Prostate gland (tissue), 2 donors: ENCODE data around the gene PIGU.

Source experiments
- POLR2A ChIP-seq: fragments of 450-650 bp; IDR thresholded peaks from one replicate; pipeline ENCODE4 v1.6.1; 2016; ENCODE audit warnings: antibody characterized with exemption, mild to moderate bottlenecking
- TF ChIP-seq, protein P1 (sequence below), 4 experiments: fragments of 200-600 bp in 2 of 4; fragments of 450-650 bp in 2 of 4; sonication (generic) in 2 of 4; IDR thresholded peaks; 1 replicate in 3 of 4; 2 replicates in 1 of 4; pipeline ENCODE4 v1.5.1; 2016 to 2019; ENCODE audit warnings: antibody characterized with exemption in 4 of 4, mild to moderate bottlenecking in 2 of 4, moderate library complexity in 2 of 4

DNA sequence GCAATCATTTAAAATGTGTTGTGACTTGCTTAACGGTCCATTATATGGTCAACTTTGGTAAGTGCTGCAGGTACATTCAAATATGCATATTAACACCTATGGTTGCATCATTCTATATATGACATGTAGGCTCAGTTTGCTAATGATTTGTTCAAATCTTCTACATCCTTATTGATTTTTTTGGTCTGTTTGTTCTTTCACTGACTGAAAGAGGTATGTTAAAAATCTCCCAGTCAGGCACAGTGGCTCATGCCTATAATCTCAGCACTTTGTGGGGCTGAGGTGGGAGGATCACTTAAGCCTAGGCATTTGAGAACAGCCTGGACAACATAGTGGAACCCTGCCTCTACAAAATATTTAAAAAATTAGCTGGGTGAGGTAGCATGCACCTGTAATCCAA, 29.2 kb downstream of the PIGU start:
- TF ChIP-seq, protein P1, sequence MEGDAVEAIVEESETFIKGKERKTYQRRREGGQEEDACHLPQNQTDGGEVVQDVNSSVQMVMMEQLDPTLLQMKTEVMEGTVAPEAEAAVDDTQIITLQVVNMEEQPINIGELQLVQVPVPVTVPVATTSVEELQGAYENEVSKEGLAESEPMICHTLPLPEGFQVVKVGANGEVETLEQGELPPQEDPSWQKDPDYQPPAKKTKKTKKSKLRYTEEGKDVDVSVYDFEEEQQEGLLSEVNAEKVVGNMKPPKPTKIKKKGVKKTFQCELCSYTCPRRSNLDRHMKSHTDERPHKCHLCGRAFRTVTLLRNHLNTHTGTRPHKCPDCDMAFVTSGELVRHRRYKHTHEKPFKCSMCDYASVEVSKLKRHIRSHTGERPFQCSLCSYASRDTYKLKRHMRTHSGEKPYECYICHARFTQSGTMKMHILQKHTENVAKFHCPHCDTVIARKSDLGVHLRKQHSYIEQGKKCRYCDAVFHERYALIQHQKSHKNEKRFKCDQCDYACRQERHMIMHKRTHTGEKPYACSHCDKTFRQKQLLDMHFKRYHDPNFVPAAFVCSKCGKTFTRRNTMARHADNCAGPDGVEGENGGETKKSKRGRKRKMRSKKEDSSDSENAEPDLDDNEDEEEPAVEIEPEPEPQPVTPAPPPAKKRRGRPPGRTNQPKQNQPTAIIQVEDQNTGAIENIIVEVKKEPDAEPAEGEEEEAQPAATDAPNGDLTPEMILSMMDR (IDR thresholded peaks at IDR 0.05): no peak
- no peak for TF ChIP-seq POLR2A
